HEK293 (cell line): ENCODE data around the gene HAUS1.
A peak's percentile ranks its signal among the peaks of the same experiment; 100 is the strongest.

Experiments used
- GLIS2 ChIP-seq: fragments of 450-650 bp; formaldehyde crosslinking; IDR thresholded peaks from 2 replicates; pipeline ENCODE4 v1.5.1; 2016; ENCODE audit warnings: missing biosample characterization, missing genetic modification characterization
- OSR2 ChIP-seq: fragments of 450-650 bp; formaldehyde crosslinking; IDR thresholded peaks from 2 replicates; pipeline ENCODE4 v1.5.1; 2016; ENCODE audit warnings: missing biosample characterization, missing genetic modification characterization
- REPIN1 ChIP-seq: fragments of 450-650 bp; formaldehyde crosslinking; IDR thresholded peaks from 2 replicates; pipeline ENCODE4 v1.5.1; 2017; ENCODE audit warnings: missing biosample characterization, missing genetic modification characterization, low read depth
- ZFP69B ChIP-seq: fragments of 450-650 bp; formaldehyde crosslinking; IDR thresholded peaks from 2 replicates; pipeline ENCODE4 v1.5.1; 2016; ENCODE audit warnings: missing biosample characterization, missing genetic modification characterization
- ZNF112 ChIP-seq: fragments of 450-650 bp; formaldehyde crosslinking; IDR thresholded peaks from 2 replicates; pipeline ENCODE4 v1.5.0; 2017; ENCODE audit warnings: missing biosample characterization, missing genetic modification characterization
- ZNF138 ChIP-seq: fragments of 450-650 bp; formaldehyde crosslinking; IDR thresholded peaks from 2 replicates; pipeline ENCODE4 v1.5.1; 2016; ENCODE audit warnings: missing biosample characterization, missing genetic modification characterization, borderline replicate concordance
- ZNF148 ChIP-seq: fragments of 450-650 bp; formaldehyde crosslinking; IDR thresholded peaks from 2 replicates; pipeline ENCODE4 v1.5.0; 2017; ENCODE audit warnings: missing biosample characterization, missing genetic modification characterization, borderline replicate concordance
- ZNF23 ChIP-seq: fragments of 450-650 bp; formaldehyde crosslinking; IDR thresholded peaks from 2 replicates; pipeline ENCODE4 v1.5.1; 2016; ENCODE audit warnings: missing biosample characterization, missing genetic modification characterization, borderline replicate concordance
- ZNF518A ChIP-seq: fragments of 450-650 bp; formaldehyde crosslinking; conservative IDR thresholded peaks from 2 replicates; pipeline ENCODE4 v1.5.1; 2016; ENCODE audit warnings: low read depth, missing biosample characterization, missing genetic modification characterization
- ZNF521 ChIP-seq: fragments of 450-650 bp; formaldehyde crosslinking; IDR thresholded peaks from 2 replicates; pipeline ENCODE4 v1.5.1; 2017; ENCODE audit warnings: missing biosample characterization, mild to moderate bottlenecking, missing genetic modification characterization
- ZNF664 ChIP-seq: fragments of 450-650 bp; formaldehyde crosslinking; IDR thresholded peaks from 2 replicates; pipeline ENCODE4 v1.5.1; 2016; ENCODE audit warnings: missing biosample characterization, missing genetic modification characterization
- ZNF792 ChIP-seq: fragments of 450-650 bp; formaldehyde crosslinking; IDR thresholded peaks from 2 replicates; pipeline ENCODE4 v1.5.1; 2016; ENCODE audit warnings: missing biosample characterization, missing genetic modification characterization
- TF ChIP-seq, protein P1 (sequence below): fragments of 450-650 bp; formaldehyde crosslinking; IDR thresholded peaks from 2 replicates; pipeline ENCODE4 v1.5.1; 2016; ENCODE audit warnings: missing biosample characterization, missing genetic modification characterization
- TF ChIP-seq, protein P2 (sequence below): fragments of 450-650 bp; formaldehyde crosslinking; IDR thresholded peaks from 2 replicates; pipeline ENCODE4 v1.5.1; 2016; ENCODE audit warnings: missing biosample characterization, missing genetic modification characterization
- TF ChIP-seq, protein P3 (sequence below): fragments of 450-650 bp; formaldehyde crosslinking; IDR thresholded peaks from 2 replicates; pipeline ENCODE4 v1.5.1; 2016; ENCODE audit warnings: missing biosample characterization, missing genetic modification characterization
- TF ChIP-seq, protein P4 (sequence below): fragments of 450-650 bp; IDR thresholded peaks from 2 replicates; pipeline ENCODE4 v1.5.1; 2018; ENCODE audit warnings: missing biosample characterization, missing genetic modification characterization
- TF ChIP-seq, protein P5 (sequence below): fragments of 450-650 bp; formaldehyde crosslinking; IDR thresholded peaks from 2 replicates; pipeline ENCODE4 v1.5.1; 2016; ENCODE audit warnings: missing biosample characterization, missing genetic modification characterization

The HAUS1 gene

DNA sequence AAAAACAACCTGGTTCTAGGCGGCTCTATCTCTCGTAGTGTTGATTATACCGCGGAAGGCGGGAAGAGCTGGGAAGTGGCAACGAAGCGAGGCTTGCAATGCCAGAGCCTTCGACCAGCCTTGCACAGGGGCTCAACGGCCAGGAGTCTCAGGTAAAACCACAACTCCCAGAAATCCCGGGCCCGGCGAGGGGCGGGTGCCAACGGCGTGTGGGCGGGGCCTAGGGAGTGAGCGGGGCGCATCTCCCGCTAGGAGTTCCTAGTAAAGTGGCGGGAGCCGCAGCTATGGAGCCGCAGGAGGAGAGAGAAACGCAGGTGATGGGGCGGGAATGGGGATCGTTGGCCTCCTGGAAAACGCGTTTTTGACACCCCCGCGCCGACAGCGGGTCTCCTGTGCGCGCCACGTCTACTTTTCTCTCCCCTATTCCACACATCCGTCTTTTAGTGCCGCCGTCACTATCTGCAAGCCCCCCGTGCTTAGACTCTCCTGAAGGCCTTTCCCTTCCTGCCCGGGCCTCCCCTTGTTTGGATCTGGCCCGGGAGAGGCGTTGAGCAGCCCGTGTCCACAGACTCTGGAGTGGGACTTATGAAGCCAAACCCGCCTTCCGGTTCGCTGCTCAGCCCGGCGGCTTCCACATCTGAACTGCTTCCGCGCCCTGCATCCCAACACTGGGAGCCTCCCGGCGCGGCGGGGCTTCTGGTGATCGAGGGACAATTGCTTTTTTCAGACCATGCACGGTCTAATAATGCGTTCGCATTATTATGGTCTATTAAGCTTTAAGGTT is at the start of gene HAUS1 (continued):
- TF ChIP-seq, protein P1, sequence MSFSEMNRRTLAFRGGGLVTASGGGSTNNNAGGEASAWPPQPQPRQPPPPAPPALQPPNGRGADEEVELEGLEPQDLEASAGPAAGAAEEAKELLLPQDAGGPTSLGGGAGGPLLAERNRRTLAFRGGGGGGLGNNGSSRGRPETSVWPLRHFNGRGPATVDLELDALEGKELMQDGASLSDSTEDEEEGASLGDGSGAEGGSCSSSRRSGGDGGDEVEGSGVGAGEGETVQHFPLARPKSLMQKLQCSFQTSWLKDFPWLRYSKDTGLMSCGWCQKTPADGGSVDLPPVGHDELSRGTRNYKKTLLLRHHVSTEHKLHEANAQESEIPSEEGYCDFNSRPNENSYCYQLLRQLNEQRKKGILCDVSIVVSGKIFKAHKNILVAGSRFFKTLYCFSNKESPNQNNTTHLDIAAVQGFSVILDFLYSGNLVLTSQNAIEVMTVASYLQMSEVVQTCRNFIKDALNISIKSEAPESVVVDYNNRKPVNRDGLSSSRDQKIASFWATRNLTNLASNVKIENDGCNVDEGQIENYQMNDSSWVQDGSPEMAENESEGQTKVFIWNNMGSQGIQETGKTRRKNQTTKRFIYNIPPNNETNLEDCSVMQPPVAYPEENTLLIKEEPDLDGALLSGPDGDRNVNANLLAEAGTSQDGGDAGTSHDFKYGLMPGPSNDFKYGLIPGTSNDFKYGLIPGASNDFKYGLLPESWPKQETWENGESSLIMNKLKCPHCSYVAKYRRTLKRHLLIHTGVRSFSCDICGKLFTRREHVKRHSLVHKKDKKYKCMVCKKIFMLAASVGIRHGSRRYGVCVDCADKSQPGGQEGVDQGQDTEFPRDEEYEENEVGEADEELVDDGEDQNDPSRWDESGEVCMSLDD (tag by site-specific recombination), result peak; percentile 72; the same call in 1 of the 2 replicates
- TF ChIP-seq ZNF664 (tag by site-specific recombination) (no peak), ZNF148 (tag by site-specific recombination) (no peak), ZFP69B (tag by site-specific recombination) (0 out of 2 replicates have a peak, but pooled peaks have one; percentile 23), OSR2 (tag by site-specific recombination) (no peak), GLIS2 (tag by site-specific recombination) (peak; percentile 73), REPIN1 (tag by site-specific recombination) (no peak), ZNF138 (tag by site-specific recombination) (no peak), ZNF112 (tag by site-specific recombination) (no peak), ZNF521 (tag by site-specific recombination) (no peak), ZNF23 (no peak), ZNF518A (no peak), ZNF792 (tag by site-specific recombination) (peak; percentile 73; the same call in 1 of the 2 replicates)
- TF ChIP-seq, protein P2, sequence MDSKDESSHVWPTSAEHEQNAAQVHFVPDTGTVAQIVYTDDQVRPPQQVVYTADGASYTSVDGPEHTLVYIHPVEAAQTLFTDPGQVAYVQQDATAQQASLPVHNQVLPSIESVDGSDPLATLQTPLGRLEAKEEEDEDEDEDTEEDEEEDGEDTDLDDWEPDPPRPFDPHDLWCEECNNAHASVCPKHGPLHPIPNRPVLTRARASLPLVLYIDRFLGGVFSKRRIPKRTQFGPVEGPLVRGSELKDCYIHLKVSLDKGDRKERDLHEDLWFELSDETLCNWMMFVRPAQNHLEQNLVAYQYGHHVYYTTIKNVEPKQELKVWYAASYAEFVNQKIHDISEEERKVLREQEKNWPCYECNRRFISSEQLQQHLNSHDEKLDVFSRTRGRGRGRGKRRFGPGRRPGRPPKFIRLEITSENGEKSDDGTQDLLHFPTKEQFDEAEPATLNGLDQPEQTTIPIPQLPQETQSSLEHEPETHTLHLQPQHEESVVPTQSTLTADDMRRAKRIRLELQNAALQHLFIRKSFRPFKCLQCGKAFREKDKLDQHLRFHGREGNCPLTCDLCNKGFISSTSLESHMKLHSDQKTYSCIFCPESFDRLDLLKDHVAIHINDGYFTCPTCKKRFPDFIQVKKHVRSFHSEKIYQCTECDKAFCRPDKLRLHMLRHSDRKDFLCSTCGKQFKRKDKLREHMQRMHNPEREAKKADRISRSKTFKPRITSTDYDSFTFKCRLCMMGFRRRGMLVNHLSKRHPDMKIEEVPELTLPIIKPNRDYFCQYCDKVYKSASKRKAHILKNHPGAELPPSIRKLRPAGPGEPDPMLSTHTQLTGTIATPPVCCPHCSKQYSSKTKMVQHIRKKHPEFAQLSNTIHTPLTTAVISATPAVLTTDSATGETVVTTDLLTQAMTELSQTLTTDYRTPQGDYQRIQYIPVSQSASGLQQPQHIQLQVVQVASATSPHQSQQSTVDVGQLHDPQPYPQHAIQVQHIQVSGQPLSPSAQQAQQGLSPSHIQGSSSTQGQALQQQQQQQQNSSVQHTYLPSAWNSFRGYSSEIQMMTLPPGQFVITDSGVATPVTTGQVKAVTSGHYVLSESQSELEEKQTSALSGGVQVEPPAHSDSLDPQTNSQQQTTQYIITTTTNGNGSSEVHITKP (tag by site-specific recombination), result peak; percentile 99
- TF ChIP-seq, protein P3, sequence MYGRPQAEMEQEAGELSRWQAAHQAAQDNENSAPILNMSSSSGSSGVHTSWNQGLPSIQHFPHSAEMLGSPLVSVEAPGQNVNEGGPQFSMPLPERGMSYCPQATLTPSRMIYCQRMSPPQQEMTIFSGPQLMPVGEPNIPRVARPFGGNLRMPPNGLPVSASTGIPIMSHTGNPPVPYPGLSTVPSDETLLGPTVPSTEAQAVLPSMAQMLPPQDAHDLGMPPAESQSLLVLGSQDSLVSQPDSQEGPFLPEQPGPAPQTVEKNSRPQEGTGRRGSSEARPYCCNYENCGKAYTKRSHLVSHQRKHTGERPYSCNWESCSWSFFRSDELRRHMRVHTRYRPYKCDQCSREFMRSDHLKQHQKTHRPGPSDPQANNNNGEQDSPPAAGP (tag by site-specific recombination), result peak; percentile 42; the same call in 1 of the 2 replicates
- TF ChIP-seq, protein P4, sequence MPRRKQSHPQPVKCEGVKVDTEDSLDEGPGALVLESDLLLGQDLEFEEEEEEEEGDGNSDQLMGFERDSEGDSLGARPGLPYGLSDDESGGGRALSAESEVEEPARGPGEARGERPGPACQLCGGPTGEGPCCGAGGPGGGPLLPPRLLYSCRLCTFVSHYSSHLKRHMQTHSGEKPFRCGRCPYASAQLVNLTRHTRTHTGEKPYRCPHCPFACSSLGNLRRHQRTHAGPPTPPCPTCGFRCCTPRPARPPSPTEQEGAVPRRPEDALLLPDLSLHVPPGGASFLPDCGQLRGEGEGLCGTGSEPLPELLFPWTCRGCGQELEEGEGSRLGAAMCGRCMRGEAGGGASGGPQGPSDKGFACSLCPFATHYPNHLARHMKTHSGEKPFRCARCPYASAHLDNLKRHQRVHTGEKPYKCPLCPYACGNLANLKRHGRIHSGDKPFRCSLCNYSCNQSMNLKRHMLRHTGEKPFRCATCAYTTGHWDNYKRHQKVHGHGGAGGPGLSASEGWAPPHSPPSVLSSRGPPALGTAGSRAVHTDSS (tag by site-specific recombination), result no peak
- TF ChIP-seq, protein P5, sequence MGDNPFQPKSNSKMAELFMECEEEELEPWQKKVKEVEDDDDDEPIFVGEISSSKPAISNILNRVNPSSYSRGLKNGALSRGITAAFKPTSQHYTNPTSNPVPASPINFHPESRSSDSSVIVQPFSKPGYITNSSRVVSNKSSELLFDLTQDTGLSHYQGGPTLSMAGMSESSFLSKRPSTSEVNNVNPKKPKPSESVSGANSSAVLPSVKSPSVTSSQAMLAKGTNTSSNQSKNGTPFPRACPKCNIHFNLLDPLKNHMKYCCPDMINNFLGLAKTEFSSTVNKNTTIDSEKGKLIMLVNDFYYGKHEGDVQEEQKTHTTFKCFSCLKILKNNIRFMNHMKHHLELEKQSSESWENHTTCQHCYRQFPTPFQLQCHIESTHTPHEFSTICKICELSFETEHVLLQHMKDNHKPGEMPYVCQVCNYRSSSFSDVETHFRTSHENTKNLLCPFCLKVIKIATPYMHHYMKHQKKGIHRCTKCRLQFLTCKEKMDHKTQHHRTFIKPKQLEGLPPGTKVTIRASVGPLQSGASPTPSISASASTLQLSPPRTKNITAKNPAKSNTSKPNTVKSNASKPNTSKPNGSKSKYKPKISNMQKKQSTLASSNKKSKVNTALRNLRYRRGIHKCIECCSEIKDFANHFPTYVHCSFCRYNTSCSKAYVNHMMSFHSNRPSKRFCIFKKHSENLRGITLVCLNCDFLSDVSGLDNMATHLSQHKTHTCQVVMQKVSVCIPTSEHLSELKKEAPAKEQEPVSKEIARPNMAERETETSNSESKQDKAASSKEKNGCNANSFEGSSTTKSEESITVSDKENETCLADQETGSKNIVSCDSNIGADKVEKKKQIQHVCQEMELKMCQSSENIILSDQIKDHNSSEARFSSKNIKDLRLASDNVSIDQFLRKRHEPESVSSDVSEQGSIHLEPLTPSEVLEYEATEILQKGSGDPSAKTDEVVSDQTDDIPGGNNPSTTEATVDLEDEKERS (tag by site-specific recombination), result 0 out of 2 replicates have a peak, but pooled peaks have one; percentile 53
